ENCODE measurements around the gene TMEM151A. TPM values are rescaled to one million over a fixed set of nuclear protein-coding genes. Genes with fewer than 3 reads are reported as not detected.
A peak's percentile ranks its signal among the peaks of the same experiment; 100 is the strongest.

The TMEM151A gene
- total and polyA plus RNA-seq, 2 of the 4 experiments (the other 2 are of a cell fraction), result 0.03 TPM; not detected in 1

GRCh38 chr11:66338276-66339161 is 46.8 kb downstream of the TMEM151A start:
- H3K9me1 ChIP-seq (ENCODE audit: insufficient read depth, low read length), result no peaks in the 10 kb centered on the region
- H3K18ac ChIP-seq (ENCODE audit: low read depth, low read length), result no peak overlapping the region
- H3K27me3 ChIP-seq (ENCODE audit: control insufficient read depth, insufficient read depth, low read length), result no peaks in the 10 kb centered on the region
- 80% methylated on average over 2 of the region's 17 CpGs; no CpG with 5 or more reads in 1 of the 2 experiments for WGBS, 2 experiments (ENCODE audit: extremely low coverage in 2 of 2, insufficient read length in 1 of 2)
- H2BK20ac ChIP-seq (ENCODE audit: low read depth, low read length), result no peak overlapping the region
- H3K4me3 ChIP-seq (ENCODE audit: insufficient read depth, low read depth, low read length), result no peak overlapping the region
- H3K4me1 ChIP-seq (ENCODE audit: control insufficient read depth, insufficient read depth, low read length), result peaks cover 23% of the 10 kb centered on the region
- no peak overlapping the region for H2AK9ac ChIP-seq (replicated peaks; ENCODE audit: low read depth, low read length, poor library complexity)
- in situ Hi-C loops (cut with MboI; ENCODE audit: low sequenced_read_pairs) (no loop called here), dilution Hi-C loops (cut with HindIII; ENCODE audit: low sequenced_read_pairs, unreplicated experiment) (no loop called here), intact Hi-C loops (cut with micrococcal nuclease) (no loop called here)
- H3K56ac ChIP-seq (ENCODE audit: extremely low read depth, insufficient read depth, low read length), result no peak overlapping the region
- peaks cover 32% of the 10 kb centered on the region for H3K36me3 ChIP-seq (ENCODE audit: control insufficient read depth, insufficient read depth, low read length)
- H3K14ac ChIP-seq (replicated peaks; ENCODE audit: low read depth, low read length), result no peak overlapping the region
- H4K91ac ChIP-seq (ENCODE audit: insufficient read depth, low read depth, low read length), result no peak overlapping the region
- CTCF ChIA-PET, result no interaction called here
- no peak overlapping the region for H2BK15ac ChIP-seq (ENCODE audit: low read depth, low read length)
- H3K27ac ChIP-seq (ENCODE audit: insufficient read depth, low read length), result no peak overlapping the region; the same call in 1 of the 2 replicates
- 0 out of 2 replicates have a peak overlapping the region, but pooled peaks have one; percentile 7 for H2BK120ac ChIP-seq (ENCODE audit: low read depth, low read length)
- no peak overlapping the region for H3K23ac ChIP-seq (ENCODE audit: low read depth, low read length)
- POLR2A ChIA-PET (ENCODE audit: unreplicated experiment), result interaction anchor here (0.9 kb wide), 1 partner anchor 26 kb away, joined by 6 read pairs; no protein-coding TSS in a partner anchor
- H3K9ac ChIP-seq (ENCODE audit: low read depth, low read length), result no peak overlapping the region
- DNase-seq (no peak), ATAC-seq (ENCODE audit: low read depth) (no peak)
- H4K8ac ChIP-seq (ENCODE audit: low read depth in 2 of 2, low read length in 2 of 2), result peak overlapping the region in 1 of 2 experiments; percentile 36; a peak in 1 of 4 replicates
- H4K20me1 ChIP-seq (ENCODE audit: insufficient read depth, low read length), result peaks cover 25% of the 10 kb centered on the region
- no peaks in the 10 kb centered on the region for H3K9me3 ChIP-seq (ENCODE audit: control insufficient read depth, insufficient read depth, low read length)
- H3K4me2 ChIP-seq (ENCODE audit: low read depth, low read length), result no peak overlapping the region
- H4K5ac ChIP-seq (ENCODE audit: low read depth, low read length), result no peak overlapping the region
- H2AK5ac ChIP-seq (ENCODE audit: low read depth, low read length), result peak overlapping the region; percentile 0; the same call in 1 of the 2 replicates
- no TSS peak for BruUV-seq (replicated peaks)
- H2BK5ac ChIP-seq (ENCODE audit: low read depth, low read length, poor library complexity, severe bottlenecking), result peak overlapping the region; percentile 36
- TF ChIP-seq NFE2L2 (IDR thresholded peaks at IDR 0.05; ENCODE audit: low read depth, low read length) (no peak), MAZ (IDR thresholded peaks at IDR 0.05; ENCODE audit: borderline replicate concordance, low read depth, low read length) (no peak), MXI1 (IDR thresholded peaks at IDR 0.05; ENCODE audit: borderline replicate concordance, low read depth, low read length) (no peak), BHLHE40 (IDR thresholded peaks at IDR 0.05; ENCODE audit: low read depth, low read length) (no peak)
- H3K79me1 ChIP-seq (ENCODE audit: low read depth in 1 of 2, low read length in 2 of 2), result peaks cover 23 to 56% of the 10 kb centered on the region in 2 experiments; a peak in 3 of 4 replicates
- H3K4ac ChIP-seq (ENCODE audit: low read depth, low read length), result peak overlapping the region; percentile 29
- peak overlapping the region; percentile 5 for H2AFZ ChIP-seq (replicated peaks; ENCODE audit: low read length, poor library complexity)

Measured in IMR-90 (cell line).